Parathyroid adenoma (tissue), 2 donors: ENCODE data around the gene B4GALT2.

Experiments used
- H2AFZ ChIP-seq: fragments of 300-600 bp; sonication (generic); one replicate; pipeline ENCODE4 v1.7.0; 2017; ENCODE audit warnings: antibody characterized with exemption, mild to moderate bottlenecking
- H3K27ac ChIP-seq: fragments of 300-600 bp; sonication (generic); one replicate; pipeline ENCODE4 v1.7.0; 2017
- H3K27me3 ChIP-seq: fragments of 300-600 bp; sonication (generic); one replicate; pipeline ENCODE4 v1.7.0; 2017; ENCODE audit warnings: low read length; ENCODE audit not compliant: control insufficient read depth, insufficient read depth
- H3K36me3 ChIP-seq: fragments of 300-600 bp; sonication (generic); one replicate; pipeline ENCODE4 v1.7.0; 2017; ENCODE audit warnings: low read length; ENCODE audit not compliant: control insufficient read depth, insufficient read depth
- H3K4me1 ChIP-seq: fragments of 300-600 bp; sonication (generic); one replicate; pipeline ENCODE4 v1.7.0; 2017; ENCODE audit warnings: control low read depth
- H3K4me2 ChIP-seq: fragments of 300-600 bp; sonication (generic); one replicate; pipeline ENCODE4 v1.7.0; 2017; ENCODE audit warnings: low read length
- H3K4me3 ChIP-seq: fragments of 300-600 bp; sonication (generic); one replicate; pipeline ENCODE4 v1.7.0; 2017; ENCODE audit warnings: low read depth, low read length
- H3K79me2 ChIP-seq: fragments of 300-600 bp; sonication (generic); one replicate; pipeline ENCODE4 v1.7.0; 2017; ENCODE audit warnings: control low read depth
- H3K9ac ChIP-seq: fragments of 300-600 bp; sonication (generic); one replicate; pipeline ENCODE4 v1.7.0; 2017; ENCODE audit warnings: mild to moderate bottlenecking
- H3K9me3 ChIP-seq: fragments of 300-600 bp; sonication (generic); one replicate; pipeline ENCODE4 v1.7.0; 2017; ENCODE audit warnings: low read length; ENCODE audit not compliant: control insufficient read depth
- TF ChIP-seq, protein P1 (sequence below): fragments of 300-600 bp; sonication (generic); IDR thresholded peaks from one replicate; pipeline ENCODE4 v1.7.0; 2017; ENCODE audit warnings: antibody characterized with exemption, mild to moderate bottlenecking
- donor health status: primary hyperparathyroidism.

B4GALT2 gene

GRCh38 chr1:44036409-44037139 lies 57.6 kb downstream of the B4GALT2 start:
- no peaks in the 10 kb centered on the region for H3K27me3 ChIP-seq
- no peak overlapping the region for H3K4me3 ChIP-seq
- no peaks in the 10 kb centered on the region for H3K9me3 ChIP-seq
- H3K36me3 ChIP-seq: no peaks in the 10 kb centered on the region
- no peaks in the 10 kb centered on the region for H3K79me2 ChIP-seq
- H3K27ac ChIP-seq: no peak overlapping the region
- no peaks in the 10 kb centered on the region for H3K4me1 ChIP-seq
- H3K9ac ChIP-seq: no peak overlapping the region
- no peak overlapping the region for H2AFZ ChIP-seq
- H3K4me2 ChIP-seq: no peak overlapping the region
- TF ChIP-seq, protein P1, sequence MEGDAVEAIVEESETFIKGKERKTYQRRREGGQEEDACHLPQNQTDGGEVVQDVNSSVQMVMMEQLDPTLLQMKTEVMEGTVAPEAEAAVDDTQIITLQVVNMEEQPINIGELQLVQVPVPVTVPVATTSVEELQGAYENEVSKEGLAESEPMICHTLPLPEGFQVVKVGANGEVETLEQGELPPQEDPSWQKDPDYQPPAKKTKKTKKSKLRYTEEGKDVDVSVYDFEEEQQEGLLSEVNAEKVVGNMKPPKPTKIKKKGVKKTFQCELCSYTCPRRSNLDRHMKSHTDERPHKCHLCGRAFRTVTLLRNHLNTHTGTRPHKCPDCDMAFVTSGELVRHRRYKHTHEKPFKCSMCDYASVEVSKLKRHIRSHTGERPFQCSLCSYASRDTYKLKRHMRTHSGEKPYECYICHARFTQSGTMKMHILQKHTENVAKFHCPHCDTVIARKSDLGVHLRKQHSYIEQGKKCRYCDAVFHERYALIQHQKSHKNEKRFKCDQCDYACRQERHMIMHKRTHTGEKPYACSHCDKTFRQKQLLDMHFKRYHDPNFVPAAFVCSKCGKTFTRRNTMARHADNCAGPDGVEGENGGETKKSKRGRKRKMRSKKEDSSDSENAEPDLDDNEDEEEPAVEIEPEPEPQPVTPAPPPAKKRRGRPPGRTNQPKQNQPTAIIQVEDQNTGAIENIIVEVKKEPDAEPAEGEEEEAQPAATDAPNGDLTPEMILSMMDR: peak; percentile 81

- Histone ChIP-seq H3K27me3 (no peaks in the 10 kb centered on the region), H3K4me3 (no peak overlapping the region), H3K36me3 (no peaks in the 10 kb centered on the region), H3K79me2 (no peaks in the 10 kb centered on the region), H3K27ac (no peak overlapping the region), H2AFZ (no peak overlapping the region), H3K4me2 (no peak overlapping the region), H3K4me1 (no peaks in the 10 kb centered on the region), H3K9ac (no peak overlapping the region), H3K9me3 (no peaks in the 10 kb centered on the region)
- TF ChIP-seq, protein P1: no peak
Observed at GRCh38 chr1:44037154-44037553, 58.1 kb downstream of the B4GALT2 start.

DNA sequence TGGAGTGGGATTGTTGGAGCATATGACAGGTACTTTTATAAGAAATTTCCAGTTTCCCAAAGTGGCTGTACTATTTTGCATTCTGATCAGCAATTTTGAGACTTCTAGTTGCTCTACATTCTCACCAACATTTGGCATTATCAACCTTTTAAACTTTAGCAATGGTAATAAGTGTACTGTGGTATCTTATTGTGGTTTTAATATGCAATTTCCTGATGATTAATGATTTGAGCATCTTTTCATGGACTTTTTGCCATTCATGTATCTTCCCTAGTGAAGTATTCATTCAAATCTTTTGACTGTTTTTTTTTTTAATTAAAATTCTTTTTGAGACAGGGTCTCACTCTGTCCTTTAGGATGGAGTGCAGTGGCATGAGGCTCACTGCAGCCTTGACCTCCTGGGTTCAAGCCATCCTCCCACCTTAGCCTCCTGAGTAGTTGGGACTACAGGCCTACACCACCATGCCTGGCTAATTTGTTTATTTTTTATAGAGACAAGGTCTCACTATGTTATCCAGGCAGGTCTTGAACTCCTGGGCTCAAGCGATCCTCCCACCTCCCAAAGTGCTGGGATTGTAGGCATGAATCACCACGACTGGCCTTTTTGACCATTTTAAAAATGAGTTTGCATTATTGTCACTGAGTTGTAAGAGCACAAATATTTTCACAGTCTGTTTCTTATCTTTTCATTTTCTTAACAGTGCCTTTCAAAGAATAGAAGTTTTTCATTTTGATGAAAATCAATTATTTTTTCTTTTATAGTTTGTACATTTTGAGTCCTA lies 60.1 kb downstream of the B4GALT2 start:
- H3K4me1 ChIP-seq: no peaks in the 10 kb centered on the region
- H3K9me3 ChIP-seq: no peaks in the 10 kb centered on the region
- no peaks in the 10 kb centered on the region for H3K79me2 ChIP-seq
- no peaks in the 10 kb centered on the region for H3K36me3 ChIP-seq
- no peak overlapping the region for H3K27ac ChIP-seq
- TF ChIP-seq, protein P1: no peak
- H3K27me3 ChIP-seq: no peaks in the 10 kb centered on the region
- no peak overlapping the region for H2AFZ ChIP-seq
- H3K9ac ChIP-seq: no peak overlapping the region
- H3K4me3 ChIP-seq: no peak overlapping the region
- no peak overlapping the region for H3K4me2 ChIP-seq

GRCh38 chr1:44040418-44040817 lies 61.4 kb downstream of the B4GALT2 start:
- no peaks in the 10 kb centered on the region for H3K4me1 ChIP-seq
- H2AFZ ChIP-seq: no peak overlapping the region
- H3K9me3 ChIP-seq: no peaks in the 10 kb centered on the region
- no peaks in the 10 kb centered on the region for H3K79me2 ChIP-seq
- H3K9ac ChIP-seq: no peak overlapping the region
- H3K27me3 ChIP-seq: no peaks in the 10 kb centered on the region
- H3K4me3 ChIP-seq: no peak overlapping the region
- TF ChIP-seq, protein P1: no peak
- no peak overlapping the region for H3K4me2 ChIP-seq
- no peak overlapping the region for H3K27ac ChIP-seq
- no peaks in the 10 kb centered on the region for H3K36me3 ChIP-seq
